ENCODE measurements around the gene MBOAT7.

MBOAT7 gene

GRCh38 chr19:54129617-54129996, 59.8 kb downstream of the MBOAT7 start:
- no peak for DNase-seq (ENCODE audit: low read depth in 1 of 2, low spot score in 1 of 2)
- no peak overlapping the region for H3K27ac ChIP-seq (replicated peaks)
- TF ChIP-seq GABPA (IDR thresholded peaks at IDR 0.05; ENCODE audit: low read depth) (no peak), CTCF (IDR thresholded peaks at IDR 0.05; ENCODE audit: insufficient read depth, low read length) (no peak), SPI1 (IDR thresholded peaks at IDR 0.05; ENCODE audit: borderline replicate concordance, low read depth) (no peak), POLR2AphosphoS5 (IDR thresholded peaks at IDR 0.05; ENCODE audit: low read depth) (no peak), REST (IDR thresholded peaks at IDR 0.05; ENCODE audit: insufficient replicate concordance, low read depth) (no peak)
- no peaks in the 10 kb centered on the region for H3K27me3 ChIP-seq (ENCODE audit: insufficient read depth, poor library complexity, severe bottlenecking)
- H3K4me3 ChIP-seq (replicated peaks; ENCODE audit: insufficient read depth, low read length), result no peak overlapping the region

DNA sequence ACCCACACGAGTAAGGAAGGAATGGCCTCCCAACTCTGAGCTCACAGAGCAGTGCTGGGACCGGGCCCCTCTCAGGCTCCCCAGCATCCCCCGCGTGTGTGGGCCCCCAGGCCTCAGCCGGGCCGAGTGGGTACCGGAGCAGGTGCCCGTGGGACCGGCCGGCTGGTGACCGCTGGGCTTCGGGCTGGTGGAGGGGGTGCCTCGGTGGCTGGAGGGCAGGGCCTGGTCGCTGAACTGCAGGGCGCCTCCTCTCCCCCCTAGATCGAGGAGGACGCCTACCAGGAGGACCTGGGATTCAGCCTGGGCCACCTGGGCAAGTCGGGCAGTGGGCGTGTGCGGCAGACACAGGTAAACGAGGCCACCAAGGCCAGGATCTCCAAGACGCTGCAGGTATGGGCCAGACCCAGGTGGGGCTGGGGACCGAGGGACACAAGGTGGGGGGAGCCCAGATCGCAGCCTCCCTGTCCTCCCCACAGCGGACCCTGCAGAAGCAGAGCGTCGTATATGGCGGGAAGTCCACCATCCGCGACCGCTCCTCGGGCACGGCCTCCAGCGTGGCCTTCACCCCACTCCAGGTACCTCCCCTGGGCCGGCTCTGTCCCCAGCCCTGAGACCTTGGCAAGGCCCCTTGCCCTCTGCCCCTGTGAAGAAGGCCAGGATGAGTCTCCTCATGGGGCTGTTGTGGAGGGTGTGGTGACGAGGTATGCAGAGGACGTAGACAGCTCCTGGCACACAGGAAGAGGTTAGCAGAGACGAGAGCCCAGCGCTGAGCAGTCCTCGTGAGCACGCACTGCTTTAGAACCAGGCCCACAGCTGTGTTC, 60.4 kb downstream of the MBOAT7 start:
- no peak overlapping the region for H3K27ac ChIP-seq (replicated peaks)
- no peaks in the 10 kb centered on the region for H3K27me3 ChIP-seq (ENCODE audit: insufficient read depth, poor library complexity, severe bottlenecking)
- TF ChIP-seq SPI1 (IDR thresholded peaks at IDR 0.05; ENCODE audit: borderline replicate concordance, low read depth) (no peak), CTCF (IDR thresholded peaks at IDR 0.05; ENCODE audit: insufficient read depth, low read length) (no peak), REST (IDR thresholded peaks at IDR 0.05; ENCODE audit: insufficient replicate concordance, low read depth) (no peak), GABPA (IDR thresholded peaks at IDR 0.05; ENCODE audit: low read depth) (no peak), POLR2AphosphoS5 (IDR thresholded peaks at IDR 0.05; ENCODE audit: low read depth) (no peak)
- DNase-seq (ENCODE audit: low read depth in 1 of 2, low spot score in 1 of 2), result no peak
- H3K4me3 ChIP-seq (replicated peaks; ENCODE audit: insufficient read depth, low read length), result no peak overlapping the region

GRCh38 chr19:54128441-54128725, 61.0 kb downstream of the MBOAT7 start:
- no peak overlapping the region for H3K4me3 ChIP-seq (replicated peaks; ENCODE audit: insufficient read depth, low read length)
- H3K27me3 ChIP-seq (ENCODE audit: insufficient read depth, poor library complexity, severe bottlenecking), result no peaks in the 10 kb centered on the region
- no peak for DNase-seq (ENCODE audit: low read depth in 1 of 2, low spot score in 1 of 2)
- no peak overlapping the region for H3K27ac ChIP-seq (replicated peaks)
- TF ChIP-seq REST (IDR thresholded peaks at IDR 0.05; ENCODE audit: insufficient replicate concordance, low read depth) (no peak), SPI1 (IDR thresholded peaks at IDR 0.05; ENCODE audit: borderline replicate concordance, low read depth) (no peak), GABPA (IDR thresholded peaks at IDR 0.05; ENCODE audit: low read depth) (no peak), CTCF (IDR thresholded peaks at IDR 0.05; ENCODE audit: insufficient read depth, low read length) (no peak), POLR2AphosphoS5 (IDR thresholded peaks at IDR 0.05; ENCODE audit: low read depth) (no peak)
